SK-N-SH (cell line): ENCODE results near the gene FYB1. TPM values are rescaled to one million over a fixed set of nuclear protein-coding genes. Genes with fewer than 3 reads are reported as not detected.

ENCODE experiments used
- CTCF ChIA-PET: fragments of 300-600, 350-600 bp; formaldehyde crosslinking; extraction: SDS; loops from one replicate; lab custom pipeline; 2021; lab: Yijun Ruan, JAX
- POLR2A ChIA-PET: fragments of 350-600 bp; sonication (Branson Sonifier 250); formaldehyde crosslinking; extraction: SDS; loops from one replicate; lab custom pipeline; 2020; ENCODE audit warnings: antibody characterized with exemption, inconsistent platforms; lab: Yijun Ruan, JAX
- DNase-seq: peaks from one replicate; pipeline ENCODE4 v3.0.0; 2012
- H2AFZ ChIP-seq: fragments of 200-600 bp; sonication (generic); 2 replicates; pipeline ENCODE4 v1.8.1; 2016; ENCODE audit warnings: antibody characterized with exemption, mild to moderate bottlenecking, low read depth
- H3F3A ChIP-seq: fragments of 200-600 bp; sonication (generic); replicated peaks from 2 replicates; pipeline ENCODE3; 2016; ENCODE audit warnings: antibody characterized with exemption, mild to moderate bottlenecking; ENCODE audit not compliant: insufficient read depth
- H3K27ac ChIP-seq, 2 experiments: fragments of 200-500 bp in 1 of 2; fragments of 200-600 bp in 1 of 2; sonication (Bioruptor generic) in 1 of 2; sonication (generic), shearing (Covaris generic) in 1 of 2; 2 replicates each; pipeline versions ENCODE4 v1.5.1 to v1.6.1; 2014 to 2016; ENCODE audit warnings: low read depth in 2 of 2, inconsistent platforms in 1 of 2, low read length in 1 of 2, mild to moderate bottlenecking in 1 of 2, mixed read lengths in 1 of 2
- H3K27me3 ChIP-seq: fragments of 200-600 bp; sonication (generic), shearing (Covaris generic); 2 replicates; pipeline ENCODE4 v1.6.1; 2016; ENCODE audit warnings: mixed run types; ENCODE audit not compliant: insufficient read depth
- H3K36me3 ChIP-seq, 2 experiments: fragments of 200-500 bp in 1 of 2; fragments of 200-600 bp in 1 of 2; sonication (Bioruptor generic) in 1 of 2; sonication (generic) in 1 of 2; replicated peaks in 1 of 2; 2 replicates each; pipeline versions ENCODE3 to v1.5.1; 2014 to 2016; ENCODE audit warnings: low read length in 1 of 2, mild to moderate bottlenecking in 1 of 2; ENCODE audit not compliant: insufficient read depth in 2 of 2, control insufficient read depth in 1 of 2
- H3K4me1 ChIP-seq, 2 experiments: fragments of 200-500 bp in 1 of 2; fragments of 200-600 bp in 1 of 2; sonication (Bioruptor generic) in 1 of 2; sonication (generic), shearing (Covaris generic) in 1 of 2; 2 replicates each; pipeline versions ENCODE4 v1.5.1 to v1.6.1; 2014 to 2016; ENCODE audit warnings: low read depth in 1 of 2, low read length in 1 of 2, mixed run types in 1 of 2; ENCODE audit not compliant: insufficient read depth in 2 of 2, control insufficient read depth in 1 of 2
- H3K4me2 ChIP-seq: fragments of 200-600 bp; sonication (generic), shearing (Covaris generic); 2 replicates; pipeline ENCODE4 v1.6.1; 2017; ENCODE audit warnings: mixed run types
- H3K4me3 ChIP-seq, 2 experiments: fragments of 200-500 bp in 1 of 2; fragments of 200-600 bp in 1 of 2; sonication (Bioruptor generic) in 1 of 2; sonication (generic), shearing (Covaris generic) in 1 of 2; 2 replicates each; pipeline versions ENCODE4 v1.5.1 to v1.8.1; 2014 to 2016; ENCODE audit warnings: low read depth in 2 of 2, inconsistent platforms in 1 of 2, low read length in 1 of 2, mild to moderate bottlenecking in 1 of 2, mixed read lengths in 1 of 2, moderate library complexity in 1 of 2
- H3K79me2 ChIP-seq: fragments of 200-600 bp; sonication (generic); 2 replicates; pipeline ENCODE4 v1.8.1; 2017; ENCODE audit warnings: mild to moderate bottlenecking; ENCODE audit not compliant: insufficient read depth
- H3K9ac ChIP-seq: fragments of 200-600 bp; sonication (generic); 2 replicates; pipeline ENCODE4 v1.6.1; 2017; ENCODE audit warnings: mixed run types
- H3K9me2 ChIP-seq: fragments of 200-600 bp; sonication (generic); 2 replicates; pipeline ENCODE4 v1.6.1; 2017; ENCODE audit warnings: mixed run types
- H3K9me3 ChIP-seq: fragments of 200-600 bp; sonication (generic); 2 replicates; pipeline ENCODE4 v1.6.1; 2017; ENCODE audit warnings: mixed run types, mild to moderate bottlenecking, moderate library complexity
- H4K20me1 ChIP-seq: fragments of 200-600 bp; sonication (generic); 2 replicates; pipeline ENCODE4 v1.6.1; 2017; ENCODE audit warnings: mild to moderate bottlenecking, mixed run types; ENCODE audit not compliant: insufficient read depth
- EZH2phosphoT487 ChIP-seq: fragments of 200-600 bp; sonication (generic); IDR thresholded peaks from 2 replicates; pipeline ENCODE4 v1.6.1; 2017; ENCODE audit warnings: low read depth, mixed run types, mild to moderate bottlenecking, antibody characterized with exemption, moderate library complexity, borderline replicate concordance
- FOSL2 ChIP-seq: IDR thresholded peaks from 2 replicates; pipeline ENCODE4 v1.4.0; 2012; ENCODE audit warnings: low read depth, mild to moderate bottlenecking, moderate library complexity, borderline replicate concordance
- GABPA ChIP-seq: IDR thresholded peaks from 2 replicates; pipeline ENCODE4 v1.4.0; 2012; ENCODE audit warnings: low read depth, mild to moderate bottlenecking
- IRF3 ChIP-seq: fragments of 150-350 bp; IDR thresholded peaks from 2 replicates; pipeline ENCODE4 v1.6.1; 2016; ENCODE audit warnings: mild to moderate bottlenecking, low read depth, low read length
- JUND ChIP-seq: IDR thresholded peaks from 2 replicates; pipeline ENCODE4 v1.4.0; 2012
- NFIC ChIP-seq: IDR thresholded peaks from 2 replicates; pipeline ENCODE4 v1.4.0; 2012; ENCODE audit warnings: borderline replicate concordance
- PBX3 ChIP-seq: IDR thresholded peaks from 2 replicates; pipeline ENCODE4; 2012
- RAD21 ChIP-seq: IDR thresholded peaks from 2 replicates; pipeline ENCODE4 v1.6.1; 2012; ENCODE audit warnings: mild to moderate bottlenecking, low read length
- RCOR1 ChIP-seq: fragments of 150-350 bp; IDR thresholded peaks from 2 replicates; pipeline ENCODE4 v1.6.1; 2017; ENCODE audit warnings: antibody characterized with exemption, low read length
- RFX5 ChIP-seq: IDR thresholded peaks from 2 replicates; pipeline ENCODE4 v1.6.1; 2012; ENCODE audit warnings: mild to moderate bottlenecking, improper control_type of control experiment, low read length
- RXRA ChIP-seq: IDR thresholded peaks from 2 replicates; pipeline ENCODE4 v1.4.0; 2012; ENCODE audit warnings: low read depth, mild to moderate bottlenecking, borderline replicate concordance
- YY1 ChIP-seq: IDR thresholded peaks from 2 replicates; pipeline ENCODE4 v1.4.0; 2012; ENCODE audit warnings: low read depth, mild to moderate bottlenecking
- WGBS: methylation state at CpG from one replicate; pipeline ENCODE4 v1.1.6; 2017; ENCODE audit warnings: low lambda C conversion rate; 5-methylcytosine and 5-hydroxymethylcytosine counted together
- polyA plus RNA-seq, 3 experiments: library from polyadenylated mRNA; depleted of rRNA; stranded (reverse); fragments of >200 nt; gene quantifications; 2 replicates each; pipeline ENCODE4 v1.2.3, GENCODE V29; 2012
- TF ChIP-seq, protein P1 (sequence below): fragments of 150-350 bp; IDR thresholded peaks from 2 replicates; pipeline ENCODE4 v1.6.1; 2017; ENCODE audit warnings: antibody characterized with exemption, low read length, low read depth, borderline replicate concordance
- TF ChIP-seq, protein P2 (sequence below): IDR thresholded peaks from 2 replicates; pipeline ENCODE4 v1.4.0; 2012; ENCODE audit warnings: low read depth, borderline replicate concordance
- TF ChIP-seq, protein P3 (sequence below): IDR thresholded peaks from 2 replicates; pipeline ENCODE4 v1.4.0; 2012; ENCODE audit warnings: low read depth
- TF ChIP-seq, protein P4 (sequence below): IDR thresholded peaks from 2 replicates; pipeline ENCODE4 v1.4.0; 2012; ENCODE audit warnings: low read depth, borderline replicate concordance

Gene FYB1
- polyA plus RNA-seq, 1 of the 3 experiments (the other 2 are of a cell fraction), result not detected

DNA sequence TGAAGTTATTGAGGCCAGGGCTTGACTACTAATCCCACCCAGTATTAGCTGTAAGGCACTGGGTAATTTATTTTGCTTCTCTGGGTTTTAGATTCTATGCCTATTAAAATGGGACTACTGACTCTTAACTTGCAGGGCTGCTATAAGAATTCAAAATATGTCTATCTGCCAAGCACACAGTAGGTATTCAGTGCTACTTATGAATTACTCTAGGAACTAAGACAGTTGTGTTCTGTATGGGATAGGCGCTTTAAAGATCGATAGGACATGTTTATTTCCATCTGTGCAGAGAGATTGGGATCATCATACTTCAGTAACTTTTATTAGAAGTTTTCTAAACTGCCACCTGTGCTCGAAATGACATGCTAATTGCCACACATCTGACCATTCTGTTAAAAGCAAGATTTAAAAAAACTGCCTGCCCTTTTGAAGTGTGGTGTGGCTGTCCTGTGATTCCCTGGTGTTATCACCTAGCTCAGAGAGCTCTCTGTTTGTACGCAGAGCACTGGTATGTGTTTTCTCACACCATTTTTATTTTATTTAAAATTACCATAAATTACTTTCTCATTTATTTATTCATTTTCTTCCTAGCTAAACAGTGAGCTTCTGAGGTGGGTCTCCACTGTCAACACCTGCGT is 58.7 kb downstream of the FYB1 start:
- H2AFZ ChIP-seq, result no peak overlapping the region
- DNase-seq, result no peak
- H4K20me1 ChIP-seq, result no peaks in the 10 kb centered on the region
- no peaks in the 10 kb centered on the region for H3K9me3 ChIP-seq
- WGBS, result 12% methylated on average over 5 of the region's 5 CpGs
- no peak overlapping the region for H3K9ac ChIP-seq
- no peaks in the 10 kb centered on the region for H3K4me1 ChIP-seq
- TF ChIP-seq EZH2phosphoT487 (no peak), RAD21 (no peak), YY1 (no peak), RFX5 (no peak), RXRA (no peak), GABPA (no peak)
- TF ChIP-seq, protein P1, sequence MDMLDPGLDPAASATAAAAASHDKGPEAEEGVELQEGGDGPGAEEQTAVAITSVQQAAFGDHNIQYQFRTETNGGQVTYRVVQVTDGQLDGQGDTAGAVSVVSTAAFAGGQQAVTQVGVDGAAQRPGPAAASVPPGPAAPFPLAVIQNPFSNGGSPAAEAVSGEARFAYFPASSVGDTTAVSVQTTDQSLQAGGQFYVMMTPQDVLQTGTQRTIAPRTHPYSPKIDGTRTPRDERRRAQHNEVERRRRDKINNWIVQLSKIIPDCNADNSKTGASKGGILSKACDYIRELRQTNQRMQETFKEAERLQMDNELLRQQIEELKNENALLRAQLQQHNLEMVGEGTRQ, result no peak
- TF ChIP-seq, protein P2, sequence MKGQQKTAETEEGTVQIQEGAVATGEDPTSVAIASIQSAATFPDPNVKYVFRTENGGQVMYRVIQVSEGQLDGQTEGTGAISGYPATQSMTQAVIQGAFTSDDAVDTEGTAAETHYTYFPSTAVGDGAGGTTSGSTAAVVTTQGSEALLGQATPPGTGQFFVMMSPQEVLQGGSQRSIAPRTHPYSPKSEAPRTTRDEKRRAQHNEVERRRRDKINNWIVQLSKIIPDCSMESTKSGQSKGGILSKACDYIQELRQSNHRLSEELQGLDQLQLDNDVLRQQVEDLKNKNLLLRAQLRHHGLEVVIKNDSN, result no peak
- H3K79me2 ChIP-seq, result no peaks in the 10 kb centered on the region
- CTCF ChIA-PET, result no interaction called here
- H3K9me2 ChIP-seq, result no peaks in the 10 kb centered on the region
- H3K36me3 ChIP-seq, result no peaks in the 10 kb centered on the region
- POLR2A ChIA-PET, result no interaction called here
- peaks cover 43% of the 10 kb centered on the region; the same call in 1 of the 2 replicates for H3K27me3 ChIP-seq
- H3F3A ChIP-seq, result peaks cover 1% of the 10 kb centered on the region
- H3K4me2 ChIP-seq, result no peak overlapping the region
- no peak overlapping the region for H3K4me3 ChIP-seq
- no peak overlapping the region for H3K27ac ChIP-seq

GRCh38 chr5:39159811-39160490 is 59.4 kb downstream of the FYB1 start:
- Histone ChIP-seq H3K4me2 (no peak overlapping the region), H3K36me3 (no peaks in the 10 kb centered on the region), H3K4me3 (no peak overlapping the region), H3K79me2 (no peaks in the 10 kb centered on the region), H3K27ac (no peak overlapping the region), H4K20me1 (no peaks in the 10 kb centered on the region), H3K9ac (no peak overlapping the region), H3F3A (no peaks in the 10 kb centered on the region), H3K4me1 (no peaks in the 10 kb centered on the region), H3K9me3 (no peaks in the 10 kb centered on the region), H3K9me2 (no peaks in the 10 kb centered on the region), H3K27me3 (peaks cover 49% of the 10 kb centered on the region; the same call in 1 of the 2 replicates), H2AFZ (no peak overlapping the region)
- ChIA-PET CTCF (no interaction called here), POLR2A (no interaction called here)
- 12% methylated on average over 3 of the region's 3 CpGs for WGBS
- DNase-seq, result no peak
- TF ChIP-seq, protein P3, sequence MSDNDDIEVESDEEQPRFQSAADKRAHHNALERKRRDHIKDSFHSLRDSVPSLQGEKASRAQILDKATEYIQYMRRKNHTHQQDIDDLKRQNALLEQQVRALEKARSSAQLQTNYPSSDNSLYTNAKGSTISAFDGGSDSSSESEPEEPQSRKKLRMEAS, result no peak
- TF ChIP-seq PBX3 (no peak), RCOR1 (no peak), IRF3 (no peak), FOSL2 (no peak), NFIC (no peak), JUND (no peak)
- TF ChIP-seq, protein P4, sequence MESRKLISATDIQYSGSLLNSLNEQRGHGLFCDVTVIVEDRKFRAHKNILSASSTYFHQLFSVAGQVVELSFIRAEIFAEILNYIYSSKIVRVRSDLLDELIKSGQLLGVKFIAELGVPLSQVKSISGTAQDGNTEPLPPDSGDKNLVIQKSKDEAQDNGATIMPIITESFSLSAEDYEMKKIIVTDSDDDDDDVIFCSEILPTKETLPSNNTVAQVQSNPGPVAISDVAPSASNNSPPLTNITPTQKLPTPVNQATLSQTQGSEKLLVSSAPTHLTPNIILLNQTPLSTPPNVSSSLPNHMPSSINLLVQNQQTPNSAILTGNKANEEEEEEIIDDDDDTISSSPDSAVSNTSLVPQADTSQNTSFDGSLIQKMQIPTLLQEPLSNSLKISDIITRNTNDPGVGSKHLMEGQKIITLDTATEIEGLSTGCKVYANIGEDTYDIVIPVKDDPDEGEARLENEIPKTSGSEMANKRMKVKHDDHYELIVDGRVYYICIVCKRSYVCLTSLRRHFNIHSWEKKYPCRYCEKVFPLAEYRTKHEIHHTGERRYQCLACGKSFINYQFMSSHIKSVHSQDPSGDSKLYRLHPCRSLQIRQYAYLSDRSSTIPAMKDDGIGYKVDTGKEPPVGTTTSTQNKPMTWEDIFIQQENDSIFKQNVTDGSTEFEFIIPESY, result no peak
- TF ChIP-seq, protein P1, result no peak
